ENCODE results near the gene SPATA9.

DNA sequence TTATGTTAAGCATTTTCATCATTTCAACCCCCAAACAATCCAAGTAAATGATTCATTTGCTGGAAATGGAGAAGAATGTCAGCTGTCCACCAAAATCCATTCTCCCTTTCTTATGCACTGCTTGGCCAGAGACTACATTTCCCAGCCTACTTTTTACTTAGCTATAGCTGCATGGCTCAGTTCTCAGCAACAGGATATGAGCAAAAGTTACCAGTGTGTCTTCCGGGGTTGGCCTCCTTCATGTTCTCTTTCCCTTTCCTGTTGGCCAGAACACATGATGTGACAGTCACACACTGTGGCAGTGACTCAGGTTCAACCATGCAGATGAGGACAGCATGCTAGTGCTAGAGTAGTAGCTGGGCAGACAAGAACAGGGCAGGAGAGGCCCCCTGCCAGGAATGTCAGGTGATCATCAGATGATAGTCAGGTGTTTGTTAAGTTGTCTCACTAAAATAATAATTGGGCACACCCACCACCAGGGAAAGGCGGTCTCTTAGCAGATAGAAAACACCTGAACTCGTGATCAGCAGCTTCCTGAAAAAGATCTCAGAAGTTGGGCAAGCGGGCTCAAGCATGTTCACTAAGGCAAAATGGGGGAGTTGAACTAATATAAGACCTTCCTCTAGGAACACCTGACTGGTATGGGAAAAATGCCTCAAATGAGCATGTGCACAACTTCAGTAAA, 50.7 kb downstream of the SPATA9 start:
- TF ChIP-seq, protein P1, sequence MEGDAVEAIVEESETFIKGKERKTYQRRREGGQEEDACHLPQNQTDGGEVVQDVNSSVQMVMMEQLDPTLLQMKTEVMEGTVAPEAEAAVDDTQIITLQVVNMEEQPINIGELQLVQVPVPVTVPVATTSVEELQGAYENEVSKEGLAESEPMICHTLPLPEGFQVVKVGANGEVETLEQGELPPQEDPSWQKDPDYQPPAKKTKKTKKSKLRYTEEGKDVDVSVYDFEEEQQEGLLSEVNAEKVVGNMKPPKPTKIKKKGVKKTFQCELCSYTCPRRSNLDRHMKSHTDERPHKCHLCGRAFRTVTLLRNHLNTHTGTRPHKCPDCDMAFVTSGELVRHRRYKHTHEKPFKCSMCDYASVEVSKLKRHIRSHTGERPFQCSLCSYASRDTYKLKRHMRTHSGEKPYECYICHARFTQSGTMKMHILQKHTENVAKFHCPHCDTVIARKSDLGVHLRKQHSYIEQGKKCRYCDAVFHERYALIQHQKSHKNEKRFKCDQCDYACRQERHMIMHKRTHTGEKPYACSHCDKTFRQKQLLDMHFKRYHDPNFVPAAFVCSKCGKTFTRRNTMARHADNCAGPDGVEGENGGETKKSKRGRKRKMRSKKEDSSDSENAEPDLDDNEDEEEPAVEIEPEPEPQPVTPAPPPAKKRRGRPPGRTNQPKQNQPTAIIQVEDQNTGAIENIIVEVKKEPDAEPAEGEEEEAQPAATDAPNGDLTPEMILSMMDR (IDR thresholded peaks at IDR 0.05) = no peak
- TF ChIP-seq POLR2A (IDR thresholded peaks at IDR 0.05) = no peak
